HG02981 (cell line): ENCODE measurements around the gene ZNF827.

Source experiments
- ATAC-seq: cut with Tn5 transposase; IDR thresholded peaks from one replicate; pipeline ENCODE4 v1.9.1; 2021; ENCODE audit warnings: mild to moderate bottlenecking, moderate library complexity; ENCODE audit not compliant: unreplicated experiment

ZNF827 gene

DNA sequence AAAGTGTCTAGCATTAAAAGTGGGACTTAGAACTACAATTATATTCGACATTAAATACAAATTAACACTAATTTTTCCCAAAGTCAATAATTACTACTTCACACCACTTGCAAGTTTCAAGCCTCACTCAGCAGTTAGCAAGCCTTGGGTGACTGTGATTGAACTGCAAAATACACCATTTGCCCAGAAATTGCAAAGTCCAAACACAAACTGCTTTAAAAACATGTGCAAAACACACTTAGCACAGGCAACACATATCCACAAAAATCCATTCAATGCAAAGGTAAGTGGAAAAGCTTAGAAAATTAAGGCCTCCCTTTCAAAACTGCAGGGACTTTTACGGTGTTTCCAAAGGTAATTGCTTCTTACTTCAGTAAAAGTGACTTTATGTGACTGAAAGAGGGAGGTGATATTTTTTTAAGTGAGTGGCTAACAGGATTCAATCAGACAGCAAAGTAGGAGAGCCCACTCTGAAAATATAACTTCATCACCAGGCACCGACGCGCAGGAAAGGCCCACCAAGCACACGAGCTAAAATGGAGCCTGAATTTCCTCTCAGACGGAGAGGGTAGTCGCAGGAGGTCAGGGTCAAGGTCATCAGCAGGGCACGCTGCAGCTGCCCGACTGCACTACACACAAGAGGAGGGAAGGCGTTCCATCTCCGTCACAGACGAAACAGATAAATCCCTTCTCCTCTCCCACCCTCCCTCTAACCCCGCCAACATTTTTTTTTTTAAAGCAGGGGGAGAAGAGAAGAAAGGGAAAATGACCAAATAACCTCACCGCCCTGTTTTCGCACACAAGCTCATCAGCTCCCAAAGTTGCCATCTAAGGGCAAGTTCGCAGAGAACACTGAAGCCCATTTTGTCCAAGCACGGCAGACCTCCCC, 3.1 kb downstream of the ZNF827 start:
- ATAC-seq = peak; percentile 29

DNA sequence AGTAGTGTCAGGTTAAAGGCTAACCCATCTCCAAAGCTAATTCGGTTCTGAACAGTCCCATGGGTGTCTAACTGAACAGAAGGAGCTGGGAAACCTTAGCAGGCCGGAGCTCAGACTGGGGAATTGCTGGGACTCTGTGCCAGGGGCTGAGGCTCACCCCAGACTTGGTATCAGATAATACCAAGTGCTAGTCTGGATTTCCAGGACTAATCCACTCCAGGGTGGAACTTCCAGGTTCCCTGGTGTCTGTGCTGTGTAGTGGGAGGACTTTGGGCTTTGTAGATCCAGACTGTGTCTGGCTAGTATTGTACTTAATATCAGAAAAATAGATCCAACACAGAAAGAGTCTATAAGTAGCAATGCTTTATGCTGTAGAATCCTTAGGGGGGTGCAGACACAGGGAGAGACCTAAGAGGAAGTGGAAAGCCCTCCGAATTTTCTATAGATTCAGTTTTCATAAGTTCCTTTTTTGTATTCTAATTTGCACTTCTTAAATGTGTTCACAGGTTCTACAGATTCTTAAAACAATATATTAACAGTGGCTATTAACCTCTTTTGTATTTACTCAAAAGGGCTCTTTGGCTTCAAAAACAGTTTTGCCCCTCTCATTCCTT, 4.1 kb downstream of the ZNF827 start:
- ATAC-seq = no peak

DNA sequence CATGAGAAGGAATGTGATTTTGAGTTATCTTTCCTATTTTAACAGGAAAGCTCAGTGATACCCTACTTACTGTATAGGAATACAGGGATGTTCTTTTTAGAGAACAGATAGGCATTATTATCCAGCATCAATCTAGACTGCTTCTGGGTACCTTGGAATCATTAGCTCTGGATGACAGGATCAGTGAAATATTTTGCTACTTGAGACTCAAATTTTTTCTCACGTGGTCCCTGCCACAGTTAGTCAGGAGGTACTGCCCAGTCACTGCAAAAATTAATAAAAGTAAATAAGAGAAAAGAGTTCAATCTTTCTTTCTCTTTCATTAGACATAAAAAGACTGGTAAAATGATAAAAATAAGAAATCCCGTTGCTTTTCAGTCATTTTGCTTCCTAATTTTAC, 5.5 kb downstream of the ZNF827 start:
- ATAC-seq = no peak

DNA sequence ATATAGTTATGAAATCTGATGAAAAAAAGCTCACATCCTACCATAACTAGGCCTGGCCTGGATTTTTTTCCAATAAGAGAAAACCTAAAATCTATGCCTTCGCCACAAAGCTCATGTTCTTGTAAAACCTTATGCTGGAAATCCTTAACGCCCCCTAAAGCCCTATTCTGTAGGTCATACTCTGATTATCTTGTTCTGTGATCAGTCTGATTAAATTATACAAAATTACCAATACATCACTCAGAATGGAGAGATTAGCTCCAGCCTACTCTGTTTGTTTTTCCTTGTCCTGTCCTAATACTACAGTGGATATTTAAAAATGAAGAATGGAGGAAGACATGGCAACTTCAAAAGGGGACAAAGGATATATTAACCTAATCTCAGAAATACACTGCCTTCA, 7.2 kb downstream of the ZNF827 start:
- no peak for ATAC-seq

- no peak for ATAC-seq
Measured at GRCh38 chr4:145930592-145930991, 8.0 kb downstream of the ZNF827 start.

DNA sequence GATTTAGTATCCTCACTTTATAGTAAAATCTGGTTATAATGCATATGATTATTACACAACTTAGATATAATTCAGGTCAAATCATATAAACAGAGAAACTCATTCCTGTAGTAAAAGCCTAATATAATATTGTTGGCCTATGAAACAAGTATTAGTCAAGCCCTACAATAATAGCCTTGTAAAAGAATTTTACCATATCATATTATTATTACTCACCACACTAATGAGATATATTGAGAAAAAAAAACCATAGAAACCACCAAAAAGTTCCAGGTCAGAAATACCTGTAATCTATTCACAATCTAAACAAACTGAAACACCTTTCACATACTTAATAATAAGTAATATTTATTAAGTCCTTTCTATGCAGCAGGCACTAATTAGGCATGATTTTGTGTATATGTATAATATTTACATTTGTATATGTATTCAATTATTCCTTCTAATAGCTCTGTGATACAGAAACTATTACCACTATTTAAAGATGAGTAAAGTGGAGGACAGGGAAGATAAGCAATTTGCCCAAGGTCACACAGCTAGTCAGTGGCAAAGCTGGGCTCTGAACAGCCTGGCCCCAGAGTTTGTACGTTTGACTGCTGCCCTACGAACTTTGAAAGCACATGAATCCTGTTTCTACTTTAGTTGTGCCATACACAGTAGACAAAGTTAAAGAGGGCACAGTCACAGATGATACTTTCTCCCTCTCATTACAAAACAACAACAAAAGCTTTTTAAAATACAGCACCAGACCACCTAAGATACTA, 9.0 kb downstream of the ZNF827 start:
- ATAC-seq = no peak

DNA sequence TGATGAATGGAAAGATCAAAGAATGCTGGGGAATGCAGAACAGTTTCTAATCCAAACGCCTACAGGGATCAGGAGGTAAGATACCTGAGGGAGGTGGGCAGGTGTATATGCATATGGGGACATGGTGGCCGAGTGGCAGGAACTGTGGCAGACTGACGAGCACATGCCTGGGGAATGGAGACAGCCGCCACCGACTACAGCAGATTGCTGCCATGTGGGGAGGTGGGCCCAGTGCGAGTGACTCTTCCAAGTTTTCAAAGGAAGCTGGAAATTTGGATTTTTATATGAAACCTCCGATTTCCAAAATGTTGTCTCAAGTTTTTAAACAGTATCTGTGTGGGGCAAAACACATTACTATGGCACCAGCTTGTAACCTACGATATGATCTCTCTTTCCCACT, 9.9 kb downstream of the ZNF827 start:
- ATAC-seq = no peak

GRCh38 chr4:145927030-145927429, 11.6 kb downstream of the ZNF827 start:
- no peak for ATAC-seq

- ATAC-seq = no peak
Measured at GRCh38 chr4:145921231-145921630, 17.4 kb downstream of the ZNF827 start.

DNA sequence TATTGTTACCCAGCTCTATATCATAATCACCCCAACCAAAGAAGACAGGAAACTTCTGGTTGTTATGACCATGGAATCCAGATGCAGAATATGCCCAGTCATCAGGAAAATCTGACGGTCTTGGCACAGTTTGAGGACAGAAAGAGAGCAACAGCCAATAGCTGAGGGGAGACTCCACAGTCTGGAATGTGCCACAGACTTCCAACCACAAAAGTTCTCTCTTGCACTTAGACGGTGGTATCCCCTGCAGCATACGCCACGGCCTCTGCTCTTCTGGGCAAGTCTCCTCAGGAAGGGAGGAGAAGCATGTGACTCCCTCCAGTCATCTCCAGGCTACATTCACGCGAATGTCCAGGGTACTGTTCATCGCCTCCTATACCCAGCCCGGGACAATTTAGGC, 18.4 kb downstream of the ZNF827 start:
- no peak for ATAC-seq

GRCh38 chr4:145912376-145912775, 26.2 kb downstream of the ZNF827 start:
- ATAC-seq = no peak

DNA sequence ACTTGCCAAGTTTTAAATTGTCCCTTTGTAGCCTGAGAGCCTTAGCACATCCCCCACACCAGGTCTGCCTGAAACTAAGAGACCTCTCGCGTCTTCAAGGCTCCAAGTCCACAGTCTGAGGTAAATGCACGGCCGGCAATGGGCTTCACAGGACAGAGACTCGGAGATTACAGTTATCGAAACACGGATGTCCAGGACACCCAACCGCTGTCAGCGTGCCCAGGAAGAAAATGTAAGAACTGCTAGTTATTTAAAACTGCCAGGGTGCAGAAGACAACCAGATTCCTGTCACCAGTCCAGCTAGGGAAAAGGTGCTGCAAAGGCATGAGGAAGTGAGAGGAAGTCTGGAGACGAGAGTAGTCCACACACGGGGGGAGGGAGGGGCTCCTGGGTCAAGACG, 28.9 kb downstream of the ZNF827 start:
- no peak for ATAC-seq

DNA sequence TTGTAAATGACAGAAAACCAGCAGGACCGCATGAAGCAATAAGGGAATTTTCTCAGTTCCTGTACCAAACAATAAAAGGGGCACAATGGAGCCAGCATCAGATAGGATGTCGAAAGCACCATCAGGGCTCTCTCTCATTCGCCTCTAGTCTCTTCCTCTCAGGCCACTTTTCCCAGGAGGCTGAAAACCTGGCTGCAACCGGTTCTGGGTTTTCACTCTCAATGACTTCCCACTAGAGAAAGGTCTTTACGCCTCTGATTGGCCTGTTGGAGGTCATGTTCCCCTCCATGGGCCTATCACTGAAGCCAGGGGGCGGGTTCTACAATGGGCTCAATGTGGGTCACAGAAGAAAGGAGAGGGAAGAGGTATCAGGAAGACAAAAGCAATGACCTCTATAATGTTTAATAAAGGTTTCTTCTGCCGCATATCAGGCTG, 29.3 kb downstream of the ZNF827 start:
- peak; percentile 56 for ATAC-seq

DNA sequence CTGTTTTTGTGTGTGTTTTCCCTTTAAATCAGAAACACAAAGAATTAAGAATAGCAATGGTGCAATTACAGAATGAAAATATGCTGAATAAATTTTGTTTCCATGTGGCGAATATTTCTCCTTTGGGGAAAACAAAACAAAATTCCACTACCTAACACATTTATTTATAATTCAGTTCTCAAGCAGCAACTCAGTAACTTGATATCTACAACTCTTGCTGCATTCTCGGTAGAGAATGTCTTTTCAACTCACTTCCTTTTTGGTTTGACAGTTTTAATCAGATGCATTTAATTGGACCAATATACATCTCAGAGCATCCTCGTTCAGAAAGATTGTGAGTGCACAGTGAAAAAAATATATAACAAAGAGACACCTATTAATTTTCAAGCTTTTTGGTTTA, 30.8 kb downstream of the ZNF827 start:
- ATAC-seq = no peak

GRCh38 chr4:145907390-145907789, 31.2 kb downstream of the ZNF827 start:
- ATAC-seq = no peak

DNA sequence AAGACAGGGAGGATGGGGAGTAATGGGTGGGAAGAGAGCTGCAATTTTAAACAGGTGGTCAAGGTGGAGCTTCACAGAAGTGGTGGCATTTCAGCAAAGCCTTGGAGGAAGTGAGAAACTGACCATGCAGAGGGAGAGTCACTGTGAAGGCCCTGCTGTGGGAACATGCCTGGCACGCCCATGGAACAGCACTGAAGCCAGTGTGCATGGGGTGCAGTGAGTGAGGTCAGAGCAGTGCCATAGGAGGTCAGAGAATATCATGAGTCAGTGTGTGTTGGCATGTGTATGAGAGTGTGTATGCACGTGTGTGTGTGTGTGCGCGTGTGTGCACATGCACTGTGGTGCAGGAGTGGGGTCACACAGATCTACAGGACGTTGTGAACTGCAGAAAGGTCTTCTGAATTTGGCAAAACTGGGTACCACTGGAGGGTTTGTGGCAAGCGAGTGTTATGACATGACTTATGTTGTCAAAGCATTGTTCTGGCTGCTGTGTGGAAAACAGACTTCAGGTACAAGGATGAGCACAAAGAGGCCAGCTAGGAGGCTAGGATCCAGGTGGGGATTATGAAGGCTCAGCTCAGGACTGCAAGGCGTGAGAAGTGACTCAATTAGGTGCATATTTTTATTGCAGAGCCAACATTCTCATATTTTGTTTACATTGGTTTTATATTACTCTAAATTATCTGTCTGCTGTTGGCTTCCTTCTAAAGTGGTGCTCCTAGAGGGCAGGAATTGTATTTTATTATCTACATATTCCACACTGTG, 34.0 kb downstream of the ZNF827 start:
- ATAC-seq = no peak

DNA sequence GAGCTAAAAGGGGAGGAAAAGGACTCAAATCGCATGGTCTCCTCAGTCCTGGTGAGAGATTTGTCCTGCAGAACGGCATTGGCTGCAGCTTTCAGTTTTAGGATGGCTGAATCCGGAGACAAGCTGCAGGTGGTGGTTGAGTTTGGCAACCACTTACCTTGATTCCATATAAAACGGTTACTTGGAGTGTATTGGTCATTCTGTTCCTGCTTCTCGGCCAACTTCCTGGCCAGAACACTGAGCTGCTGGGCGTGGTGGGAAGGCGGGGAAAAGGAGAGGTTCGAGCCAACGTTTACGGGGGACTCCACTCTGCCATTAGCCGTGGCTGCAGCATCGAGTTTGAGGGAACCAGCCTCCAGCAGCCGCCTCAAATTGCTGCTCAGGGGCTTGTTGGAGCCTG, 36.1 kb downstream of the ZNF827 start:
- ATAC-seq = no peak

GRCh38 chr4:145899886-145900460, 38.6 kb downstream of the ZNF827 start:
- ATAC-seq = no peak

DNA sequence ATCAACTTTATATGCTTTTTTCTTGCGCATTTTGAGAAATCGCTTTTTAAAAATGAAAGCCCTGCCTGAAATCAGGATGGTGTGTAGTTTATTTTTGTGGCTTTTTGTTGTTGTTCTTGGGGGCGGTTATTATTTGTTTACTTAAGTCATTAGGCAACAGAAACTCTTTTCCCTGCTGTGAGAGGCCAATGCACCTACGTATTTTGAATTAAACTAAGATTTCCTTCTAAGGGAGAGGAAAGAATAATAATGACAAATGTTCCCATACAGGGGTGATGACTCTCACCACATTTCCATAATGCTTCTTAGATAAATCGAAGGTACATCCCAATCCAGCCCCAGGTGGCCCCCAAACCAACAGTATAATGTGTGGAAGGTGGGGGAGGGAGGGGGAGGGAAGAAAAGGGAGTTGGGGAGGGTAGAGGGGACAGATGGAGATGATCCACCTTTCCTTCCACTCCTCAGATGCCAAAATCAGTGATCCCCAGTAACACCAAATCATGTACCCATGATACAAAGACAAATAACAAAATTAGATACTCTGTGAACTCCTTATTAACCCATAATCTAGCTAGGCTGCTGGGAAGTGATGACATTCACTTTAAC, 39.6 kb downstream of the ZNF827 start:
- ATAC-seq = no peak

DNA sequence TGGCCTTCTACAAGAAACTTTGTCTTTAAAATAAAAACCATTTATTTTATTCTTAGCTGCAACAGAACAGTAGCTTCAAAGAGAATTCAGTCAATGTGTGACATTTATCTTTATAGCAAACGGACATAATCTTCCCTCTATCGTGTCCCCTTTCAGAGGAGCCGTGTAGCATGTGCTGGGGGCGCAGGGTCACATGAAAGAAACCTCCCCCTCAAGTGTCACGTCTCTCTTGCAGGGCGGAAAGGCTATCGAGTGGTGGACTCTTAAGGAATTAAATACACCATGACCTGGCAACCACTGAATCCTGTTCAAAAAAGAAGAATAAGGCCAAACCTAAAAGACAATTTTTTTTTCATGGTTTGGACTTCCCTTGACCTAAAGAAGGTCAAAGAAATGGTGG, 40.2 kb downstream of the ZNF827 start:
- no peak for ATAC-seq
